NCI-H2081 treated with DMSO at 0.1 percent for 48 hours (cell line): ENCODE measurements around the gene GXYLT1.
"Not testable (repeated sequence)": the region's sequence is repeated elsewhere in the genome, so short reads cannot be mapped to it uniquely, and the experiment has no call there.

Experiments used
- DNase-seq: peaks from one replicate; lab custom pipeline; 2025; lab: John Stamatoyannopoulos, UW

The GXYLT1 gene

GRCh38 chr12:42144408-42145196 is at the start of gene GXYLT1:
Gene GXYLT1 (minus strand): TSS chr12:42144874. CDS start chr12:42144646, 228 bp downstream.
- DNase-seq: peak; percentile 79

GRCh38 chr12:42192686-42193085 is 48.0 kb upstream of the GXYLT1 start:
- DNase-seq: no peak

GRCh38 chr12:42192258-42192657 is 47.6 kb upstream of the GXYLT1 start:
- no peak for DNase-seq

GRCh38 chr12:42190376-42190775 is 45.7 kb upstream of the GXYLT1 start:
- no peak for DNase-seq

GRCh38 chr12:42188275-42188674 is 43.6 kb upstream of the GXYLT1 start:
- DNase-seq: not testable (repeated sequence)

GRCh38 chr12:42187799-42188198 is 43.1 kb upstream of the GXYLT1 start:
- DNase-seq: no peak

GRCh38 chr12:42186793-42187192 is 42.1 kb upstream of the GXYLT1 start:
- no peak for DNase-seq

GRCh38 chr12:42182394-42182793 is 37.7 kb upstream of the GXYLT1 start:
- DNase-seq: no peak

- DNase-seq: no peak
Measured at GRCh38 chr12:42180990-42181596, 36.4 kb upstream of the GXYLT1 start.

GRCh38 chr12:42178101-42178500 is 33.4 kb upstream of the GXYLT1 start:
- no peak for DNase-seq

GRCh38 chr12:42174978-42175377 is 30.3 kb upstream of the GXYLT1 start:
- DNase-seq: no peak

- no peak for DNase-seq
Measured at GRCh38 chr12:42173961-42174521, 29.4 kb upstream of the GXYLT1 start.

- DNase-seq: no peak
Measured at GRCh38 chr12:42172441-42173210, 28.0 kb upstream of the GXYLT1 start.

- no peak for DNase-seq
Measured at GRCh38 chr12:42167711-42168110, 23.0 kb upstream of the GXYLT1 start.

GRCh38 chr12:42166501-42166900 is 21.8 kb upstream of the GXYLT1 start:
- DNase-seq: no peak

GRCh38 chr12:42163913-42164312 is 19.2 kb upstream of the GXYLT1 start:
- DNase-seq: no peak

GRCh38 chr12:42162965-42163364 is 18.3 kb upstream of the GXYLT1 start:
- DNase-seq: no peak

GRCh38 chr12:42162193-42162592 is 17.5 kb upstream of the GXYLT1 start:
- no peak for DNase-seq

GRCh38 chr12:42161529-42161928 is 16.9 kb upstream of the GXYLT1 start:
- DNase-seq: no peak

GRCh38 chr12:42156232-42156631 is 11.6 kb upstream of the GXYLT1 start:
- DNase-seq: no peak

GRCh38 chr12:42145552-42146215 is 1.0 kb upstream of the GXYLT1 start:
- DNase-seq: no peak

- DNase-seq: no peak
Measured at GRCh38 chr12:42145197-42145549, 499 bp upstream of the GXYLT1 start.
